ENCODE results near the gene CIZ1. TPM values are rescaled to one million over a fixed set of nuclear protein-coding genes. Genes with fewer than 3 reads are reported as not detected.
A peak's percentile ranks its signal among the peaks of the same experiment; 100 is the strongest.

CIZ1 gene
- total and polyA plus RNA-seq, 9 of the 15 experiments (the other 6 are each of a cell fraction or from before 2014, with no cell fraction given) = 6.6 to 329 (median 87.8) TPM

DNA sequence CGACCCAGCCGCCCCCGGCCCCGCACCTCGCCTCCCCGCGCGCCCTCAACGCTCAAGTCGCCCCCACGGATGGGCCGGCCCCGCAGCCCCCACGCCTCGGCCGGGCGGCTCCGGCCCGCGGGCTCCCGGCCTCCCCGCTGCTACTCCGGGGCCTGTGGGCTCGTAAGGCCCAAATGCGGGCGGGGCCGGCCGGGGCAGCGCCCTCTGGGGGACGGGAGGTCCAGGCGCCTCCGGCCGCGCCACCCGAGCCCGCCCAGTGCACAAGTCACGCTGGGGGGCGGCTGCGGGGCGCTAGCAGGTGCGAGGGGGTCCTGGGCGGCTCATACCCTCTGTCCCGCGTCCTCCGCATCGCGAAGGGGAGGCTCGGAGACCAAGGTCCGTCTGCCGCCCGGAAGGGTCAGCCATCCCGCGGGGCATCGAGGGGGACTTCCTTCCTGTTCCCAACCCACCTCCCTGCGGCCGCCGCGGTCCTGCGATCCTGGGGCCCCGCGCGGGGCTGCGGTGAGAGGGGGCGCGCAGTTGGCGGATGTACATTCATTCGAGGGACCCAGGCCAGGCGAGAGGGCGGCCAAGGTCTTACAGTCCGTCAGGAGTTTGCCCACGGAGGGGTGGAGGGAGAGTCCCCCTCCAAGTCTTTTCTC lies at the start of gene CIZ1 (continued):
- TF ChIP-seq, protein P1, sequence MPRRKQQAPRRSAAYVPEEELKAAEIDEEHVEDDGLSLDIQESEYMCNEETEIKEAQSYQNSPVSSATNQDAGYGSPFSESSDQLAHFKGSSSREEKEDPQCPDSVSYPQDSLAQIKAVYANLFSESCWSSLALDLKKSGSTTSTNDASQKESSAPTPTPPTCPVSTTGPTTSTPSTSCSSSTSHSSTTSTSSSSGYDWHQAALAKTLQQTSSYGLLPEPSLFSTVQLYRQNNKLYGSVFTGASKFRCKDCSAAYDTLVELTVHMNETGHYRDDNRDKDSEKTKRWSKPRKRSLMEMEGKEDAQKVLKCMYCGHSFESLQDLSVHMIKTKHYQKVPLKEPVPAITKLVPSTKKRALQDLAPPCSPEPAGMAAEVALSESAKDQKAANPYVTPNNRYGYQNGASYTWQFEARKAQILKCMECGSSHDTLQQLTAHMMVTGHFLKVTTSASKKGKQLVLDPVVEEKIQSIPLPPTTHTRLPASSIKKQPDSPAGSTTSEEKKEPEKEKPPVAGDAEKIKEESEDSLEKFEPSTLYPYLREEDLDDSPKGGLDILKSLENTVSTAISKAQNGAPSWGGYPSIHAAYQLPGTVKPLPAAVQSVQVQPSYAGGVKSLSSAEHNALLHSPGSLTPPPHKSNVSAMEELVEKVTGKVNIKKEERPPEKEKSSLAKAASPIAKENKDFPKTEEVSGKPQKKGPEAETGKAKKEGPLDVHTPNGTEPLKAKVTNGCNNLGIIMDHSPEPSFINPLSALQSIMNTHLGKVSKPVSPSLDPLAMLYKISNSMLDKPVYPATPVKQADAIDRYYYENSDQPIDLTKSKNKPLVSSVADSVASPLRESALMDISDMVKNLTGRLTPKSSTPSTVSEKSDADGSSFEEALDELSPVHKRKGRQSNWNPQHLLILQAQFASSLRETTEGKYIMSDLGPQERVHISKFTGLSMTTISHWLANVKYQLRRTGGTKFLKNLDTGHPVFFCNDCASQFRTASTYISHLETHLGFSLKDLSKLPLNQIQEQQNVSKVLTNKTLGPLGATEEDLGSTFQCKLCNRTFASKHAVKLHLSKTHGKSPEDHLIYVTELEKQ (CRISPR knock-in tag; IDR thresholded peaks at IDR 0.05) = no peak
- TF ChIP-seq KLF1 (tag; IDR thresholded peaks at IDR 0.05) (peak; percentile 66; the same call in 1 of the 2 replicates), MYNN (IDR thresholded peaks at IDR 0.05) (no peak), MYNN (CRISPR knock-in tag; IDR thresholded peaks at IDR 0.05) (no peak), YBX1 (IDR thresholded peaks at IDR 0.05) (no peak), ZNF277 (CRISPR knock-in tag; IDR thresholded peaks at IDR 0.05; ENCODE audit: borderline replicate concordance) (no peak), ZNF76 (CRISPR knock-in tag; IDR thresholded peaks at IDR 0.05; ENCODE audit: borderline replicate concordance) (peak; percentile 67; the same call in 1 of the 2 replicates), ZNF75A (CRISPR knock-in tag; IDR thresholded peaks at IDR 0.05) (0 out of 2 replicates have a peak, but pooled peaks have one; percentile 38), FOXO4 (CRISPR knock-in tag; IDR thresholded peaks at IDR 0.05) (0 out of 2 replicates have a peak, but pooled peaks have one; percentile 39), TGIF2 (CRISPR knock-in tag; IDR thresholded peaks at IDR 0.05) (no peak), ZFP36 (IDR thresholded peaks at IDR 0.05; ENCODE audit: low read depth, low read length, partially characterized antibody) (peak; percentile 9), RFX5 (IDR thresholded peaks at IDR 0.05; ENCODE audit: low read depth, low read length) (no peak), SPI1 (IDR thresholded peaks at IDR 0.05; ENCODE audit: borderline replicate concordance, low read depth, low read length) (peak; percentile 79), GTF2F1 (IDR thresholded peaks at IDR 0.05; ENCODE audit: low read depth, low read length) (peak; percentile 68; the same call in 1 of the 2 replicates), POU5F1 (IDR thresholded peaks at IDR 0.05; ENCODE audit: borderline replicate concordance, low read depth, low read length, partially characterized antibody) (no peak)
- TF ChIP-seq, protein P2, sequence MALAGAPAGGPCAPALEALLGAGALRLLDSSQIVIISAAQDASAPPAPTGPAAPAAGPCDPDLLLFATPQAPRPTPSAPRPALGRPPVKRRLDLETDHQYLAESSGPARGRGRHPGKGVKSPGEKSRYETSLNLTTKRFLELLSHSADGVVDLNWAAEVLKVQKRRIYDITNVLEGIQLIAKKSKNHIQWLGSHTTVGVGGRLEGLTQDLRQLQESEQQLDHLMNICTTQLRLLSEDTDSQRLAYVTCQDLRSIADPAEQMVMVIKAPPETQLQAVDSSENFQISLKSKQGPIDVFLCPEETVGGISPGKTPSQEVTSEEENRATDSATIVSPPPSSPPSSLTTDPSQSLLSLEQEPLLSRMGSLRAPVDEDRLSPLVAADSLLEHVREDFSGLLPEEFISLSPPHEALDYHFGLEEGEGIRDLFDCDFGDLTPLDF (CRISPR knock-in tag; IDR thresholded peaks at IDR 0.05) = peak; percentile 90; the same call in 1 of the 2 replicates
- TF ChIP-seq, protein P3, sequence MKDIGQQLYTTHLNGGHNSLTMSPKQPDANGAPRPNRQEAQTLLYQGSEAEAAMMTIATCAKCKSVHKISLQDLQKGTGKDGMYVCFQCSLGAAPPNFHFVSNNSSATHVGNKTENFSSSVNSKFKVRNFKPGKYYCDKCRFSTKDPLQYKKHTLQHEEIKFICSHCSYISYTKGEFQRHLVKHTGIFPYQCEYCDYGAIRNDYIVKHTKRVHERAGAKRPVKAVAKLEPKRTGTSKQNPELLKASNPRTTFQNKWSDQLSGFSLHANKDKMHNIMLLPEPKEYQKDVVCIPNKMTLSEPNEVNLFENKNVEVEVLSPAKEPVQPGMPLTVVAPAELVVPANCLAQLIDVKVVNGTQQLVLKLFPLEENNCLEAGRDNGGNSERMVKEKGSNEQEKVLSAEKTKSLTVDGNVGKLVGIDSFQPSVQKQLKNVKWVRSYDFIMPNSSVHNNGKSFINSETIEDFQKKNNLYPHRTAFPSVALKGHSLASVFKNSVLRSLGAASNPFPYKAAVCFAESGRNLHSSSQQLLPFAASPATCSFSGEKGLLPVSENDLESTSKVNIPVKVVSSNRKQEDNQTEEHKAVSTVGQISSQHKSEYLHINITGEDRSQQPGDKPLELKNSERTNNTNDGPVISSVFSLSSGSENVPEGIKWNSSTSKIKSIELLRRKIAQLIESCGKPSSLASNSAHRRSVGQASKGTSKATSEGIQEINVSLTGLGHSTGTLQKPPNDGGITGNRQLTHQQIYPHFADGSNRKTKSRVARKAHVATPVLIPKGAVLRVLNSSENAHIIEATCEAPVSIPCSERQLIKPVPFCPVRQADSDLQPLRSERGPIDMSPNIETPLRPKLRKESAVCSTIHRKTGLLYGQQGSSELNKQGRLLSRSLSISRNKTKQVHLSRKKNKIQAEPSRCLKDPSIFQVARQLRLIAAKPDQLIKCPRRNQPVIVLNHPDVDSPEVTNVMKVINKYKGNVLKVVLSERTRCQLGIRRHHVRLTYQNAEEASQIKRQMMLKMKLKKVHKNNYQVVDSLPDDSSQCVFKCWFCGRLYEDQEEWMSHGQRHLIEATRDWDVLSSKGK (CRISPR knock-in tag; IDR thresholded peaks at IDR 0.05) = no peak

Measured in K562 (cell line).